CD8-positive, alpha-beta memory T cell (primary cell): ENCODE measurements around the gene CYP20A1. TPM values are rescaled to one million over a fixed set of nuclear protein-coding genes. Genes with fewer than 3 reads are reported as not detected.
"Not testable (repeated sequence)": the region's sequence is repeated elsewhere in the genome, so short reads cannot be mapped to it uniquely, and the experiment has no call there.

Source experiments
- CTCF ChIA-PET: fragments of 350-600 bp; sonication (Branson Sonifier 250); formaldehyde crosslinking; loops from one replicate; lab custom pipeline; 2021; ENCODE audit warnings: antibody characterized with exemption; lab: Charles Lee
- POLR2A ChIA-PET: fragments of 350-600 bp; sonication (Branson Sonifier 250); formaldehyde crosslinking; loops from one replicate; lab custom pipeline; 2021; ENCODE audit warnings: antibody characterized with exemption; lab: Charles Lee
- DNase-seq, 5 donors: peaks; one replicate each; pipeline versions ENCODE4 v3.0.0 to v3.0.0-alpha.2; 2020 to 2022; ENCODE audit warnings: mixed read lengths in 1 of 5
- H3K27ac ChIP-seq: one replicate; pipeline ENCODE4 v1.7.0; 2013; ENCODE audit warnings: low read depth, mild to moderate bottlenecking, low read length, moderate library complexity
- H3K27me3 ChIP-seq: 2 replicates; pipeline ENCODE4 v1.7.0; 2013; ENCODE audit warnings: low read length, mild to moderate bottlenecking; ENCODE audit not compliant: insufficient read depth, poor library complexity, severe bottlenecking
- H3K36me3 ChIP-seq: 2 replicates; pipeline ENCODE4 v1.7.0; 2013; ENCODE audit warnings: mild to moderate bottlenecking, low read length, moderate library complexity; ENCODE audit not compliant: insufficient read depth
- H3K4me1 ChIP-seq: 2 replicates; pipeline ENCODE4 v1.7.0; 2013; ENCODE audit warnings: mild to moderate bottlenecking, low read length, moderate library complexity; ENCODE audit not compliant: insufficient read depth
- H3K4me3 ChIP-seq: 2 replicates; pipeline ENCODE4 v1.7.0; 2013; ENCODE audit warnings: mild to moderate bottlenecking, low read length
- H3K9me3 ChIP-seq: 2 replicates; pipeline ENCODE4 v1.7.0; 2013; ENCODE audit warnings: mild to moderate bottlenecking, low read length
- H3K27ac Mint-ChIP-seq, 8 donors: one replicate each; pipeline ENCODE4 v1.8.0; 2020 to 2021; ENCODE audit warnings: mixed read lengths in 8 of 8, mild to moderate bottlenecking in 6 of 8, inconsistent platforms in 3 of 8, moderate library complexity in 3 of 8
- H3K27me3 Mint-ChIP-seq, 2 donors: one replicate each; pipeline ENCODE4 v1.8.0; 2020 to 2021; ENCODE audit warnings: mixed read lengths in 2 of 2, mild to moderate bottlenecking in 1 of 2, moderate library complexity in 1 of 2
- H3K36me3 Mint-ChIP-seq, 3 donors: one replicate each; pipeline ENCODE4 v1.8.0; 2020 to 2021; ENCODE audit warnings: mixed read lengths in 3 of 3, inconsistent platforms in 1 of 3, mild to moderate bottlenecking in 1 of 3
- H3K4me1 Mint-ChIP-seq, 3 donors: one replicate each; pipeline ENCODE4 v1.8.0; 2020 to 2021; ENCODE audit warnings: mixed read lengths in 3 of 3, inconsistent platforms in 1 of 3, mild to moderate bottlenecking in 1 of 3
- H3K4me3 Mint-ChIP-seq, 7 donors: one replicate each; pipeline ENCODE4 v1.8.0; 2020 to 2021; ENCODE audit warnings: mixed read lengths in 7 of 7, mild to moderate bottlenecking in 6 of 7, moderate library complexity in 4 of 7, inconsistent platforms in 2 of 7
- H3K9me3 Mint-ChIP-seq, 5 donors: one replicate each; pipeline ENCODE4 v1.8.0; 2020 to 2022; ENCODE audit warnings: mixed read lengths in 5 of 5, mild to moderate bottlenecking in 3 of 5, moderate library complexity in 2 of 5, inconsistent platforms in 1 of 5
- polyA plus RNA-seq: library from polyadenylated mRNA; unstranded; fragments of 300-500 nt; fragmentation: Illumina TruSeq; gene quantifications from one replicate; pipeline ENCODE4 v1.2.3, GENCODE V29; 2021
- total RNA-seq, 2 experiments: library from RNA; stranded (reverse); gene quantifications; one replicate each; pipeline ENCODE4 v1.2.3, GENCODE V29; 2021

CYP20A1 gene
- total and polyA plus RNA-seq, 3 experiments from 2014 or later: 28.5 to 41.7 (median 28.6) TPM

- Mint-ChIP-seq H3K4me3 (peak overlapping the region; percentile 87 to 97 (median 94)), H3K27me3 (no peaks in the 10 kb centered on the region)
Measured at GRCh38 chr2:203328760-203329540, 90.1 kb downstream of the CYP20A1 start.

GRCh38 chr2:203330434-203330833, 91.6 kb downstream of the CYP20A1 start:
- Mint-ChIP-seq H3K9me3 (no peaks in the 10 kb centered on the region), H3K4me3 (peak overlapping the region; percentile 0 to 97 (median 92)), H3K27ac (peak overlapping the region in 2 of 8 donors; percentile 4 to 75), H3K27me3 (no peaks in the 10 kb centered on the region), H3K36me3 (peaks cover 0 to 17% (median 2%) of the 10 kb centered on the region in 3 donors), H3K4me1 (peaks cover 26 to 41% (median 37%) of the 10 kb centered on the region in 3 donors)
- H3K27me3 ChIP-seq: no peaks in the 10 kb centered on the region
- H3K27ac ChIP-seq: no peak overlapping the region
- no peaks in the 10 kb centered on the region for H3K9me3 ChIP-seq
- no peaks in the 10 kb centered on the region for H3K36me3 ChIP-seq
- H3K4me1 ChIP-seq: peaks cover 15% of the 10 kb centered on the region
- POLR2A ChIA-PET: no interaction called here
- CTCF ChIA-PET: no interaction called here
- H3K4me3 ChIP-seq: no peak overlapping the region
- DNase-seq: no peak

More at GRCh38 chr2:203328760-203329540, 90.1 kb downstream of the CYP20A1 start:
- ChIA-PET CTCF (interaction anchor here (1.7 kb wide), 1 partner anchor 89 kb away, joined by 5 read pairs; no protein-coding TSS in a partner anchor), POLR2A (interaction anchor here (0.5 to 1.1 kb wide), 2 partner anchors 28 to 90 kb away, joined by 3 read pairs; no protein-coding TSS in a partner anchor)
- Histone ChIP-seq H3K27ac (peak overlapping the region; percentile 38), H3K4me3 (peak overlapping the region; percentile 86), H3K9me3 (no peaks in the 10 kb centered on the region), H3K27me3 (no peaks in the 10 kb centered on the region), H3K4me1 (peaks cover 15% of the 10 kb centered on the region), H3K36me3 (no peaks in the 10 kb centered on the region)
- no peaks in the 10 kb centered on the region for H3K9me3 Mint-ChIP-seq
- peak; percentile 15 to 49 (median 39) for DNase-seq
- H3K4me1 Mint-ChIP-seq: peaks cover 26 to 41% (median 37%) of the 10 kb centered on the region in 3 donors
- peaks cover 0 to 10% (median 0%) of the 10 kb centered on the region in 3 donors for H3K36me3 Mint-ChIP-seq
- peak overlapping the region; percentile 41 to 93 (median 78) for H3K27ac Mint-ChIP-seq

GRCh38 chr2:203338322-203338721, 99.5 kb downstream of the CYP20A1 start:
- no peak overlapping the region for H3K4me3 Mint-ChIP-seq

GRCh38 chr2:203340791-203341487, 102.1 kb downstream of the CYP20A1 start:
- POLR2A ChIA-PET: no interaction called here
- no peaks in the 10 kb centered on the region for H3K9me3 ChIP-seq
- Mint-ChIP-seq H3K36me3 (peaks cover 3 to 25% (median 6%) of the 10 kb centered on the region in 3 donors), H3K27ac (peak overlapping the region in 1 of 8 donors; percentile 78), H3K4me3 (no peak overlapping the region), H3K9me3 (no peaks in the 10 kb centered on the region), H3K4me1 (peaks cover 13 to 23% (median 18%) of the 10 kb centered on the region in 3 donors), H3K27me3 (no peaks in the 10 kb centered on the region)
- no peak overlapping the region for H3K27ac ChIP-seq
- H3K4me1 ChIP-seq: no peaks in the 10 kb centered on the region
- H3K36me3 ChIP-seq: no peaks in the 10 kb centered on the region
- CTCF ChIA-PET: interaction anchor here (0.7 kb wide), 1 partner anchor 17 kb away, joined by 3 read pairs; no protein-coding TSS in a partner anchor
- H3K4me3 ChIP-seq: no peak overlapping the region
- DNase-seq: no peak
- no peaks in the 10 kb centered on the region for H3K27me3 ChIP-seq

More at GRCh38 chr2:203338322-203338721, 99.5 kb downstream of the CYP20A1 start:
- H3K4me3 ChIP-seq: no peak overlapping the region
- peaks cover 12 to 25% (median 19%) of the 10 kb centered on the region in 3 donors for H3K4me1 Mint-ChIP-seq
- H3K36me3 ChIP-seq: no peaks in the 10 kb centered on the region
- no peaks in the 10 kb centered on the region for H3K9me3 ChIP-seq
- H3K27ac Mint-ChIP-seq: no peak overlapping the region
- H3K27me3 ChIP-seq: no peaks in the 10 kb centered on the region
- no peaks in the 10 kb centered on the region for H3K4me1 ChIP-seq
- no peaks in the 10 kb centered on the region for H3K27me3 Mint-ChIP-seq
- ChIA-PET POLR2A (no interaction called here), CTCF (no interaction called here)
- H3K36me3 Mint-ChIP-seq: peaks cover 0 to 23% (median 8%) of the 10 kb centered on the region in 3 donors
- no peak overlapping the region for H3K27ac ChIP-seq
- no peaks in the 10 kb centered on the region for H3K9me3 Mint-ChIP-seq
- no peak for DNase-seq

- no peaks in the 10 kb centered on the region for H3K9me3 Mint-ChIP-seq
- no peak for DNase-seq
- no peak overlapping the region for H3K27ac ChIP-seq
- no peaks in the 10 kb centered on the region for H3K9me3 ChIP-seq
- no peaks in the 10 kb centered on the region for H3K27me3 ChIP-seq
- H3K4me1 ChIP-seq: no peaks in the 10 kb centered on the region
- ChIA-PET POLR2A (no interaction called here), CTCF (no interaction called here)
- no peak overlapping the region for H3K27ac Mint-ChIP-seq
- H3K36me3 ChIP-seq: no peaks in the 10 kb centered on the region
- H3K4me3 ChIP-seq: no peak overlapping the region
- H3K4me3 Mint-ChIP-seq: no peak overlapping the region
- peaks cover 19 to 27% (median 24%) of the 10 kb centered on the region in 3 donors for H3K4me1 Mint-ChIP-seq
- no peaks in the 10 kb centered on the region for H3K27me3 Mint-ChIP-seq
- H3K36me3 Mint-ChIP-seq: peaks cover 3 to 29% (median 3%) of the 10 kb centered on the region in 3 donors
Measured at GRCh38 chr2:203341741-203342310, 103.0 kb downstream of the CYP20A1 start.

- H3K4me1 ChIP-seq, H3K27ac ChIP-seq, H3K4me3 Mint-ChIP-seq, H3K27me3 Mint-ChIP-seq, POLR2A ChIA-PET, H3K9me3 ChIP-seq, H3K9me3 Mint-ChIP-seq, DNase-seq, H3K27ac Mint-ChIP-seq, H3K36me3 ChIP-seq, CTCF ChIA-PET, H3K4me3 ChIP-seq, H3K27me3 ChIP-seq: not testable (repeated sequence)
- peaks cover 18 to 32% (median 30%) of the 10 kb centered on the region in 3 donors for H3K4me1 Mint-ChIP-seq
- peaks cover 3 to 29% (median 3%) of the 10 kb centered on the region in 3 donors for H3K36me3 Mint-ChIP-seq
Measured at GRCh38 chr2:203342374-203342773, 103.6 kb downstream of the CYP20A1 start.

- peaks cover 3 to 27% (median 3%) of the 10 kb centered on the region in 3 donors for H3K36me3 Mint-ChIP-seq
- H3K4me1 Mint-ChIP-seq: peaks cover 16 to 27% (median 27%) of the 10 kb centered on the region in 3 donors
- CTCF ChIA-PET: no interaction called here
- Histone ChIP-seq H3K27ac (no peak overlapping the region), H3K36me3 (no peaks in the 10 kb centered on the region), H3K4me1 (no peaks in the 10 kb centered on the region), H3K4me3 (no peak overlapping the region), H3K27me3 (no peaks in the 10 kb centered on the region), H3K9me3 (no peaks in the 10 kb centered on the region)
- H3K27me3 Mint-ChIP-seq: no peaks in the 10 kb centered on the region
- no peak overlapping the region for H3K4me3 Mint-ChIP-seq
- H3K27ac Mint-ChIP-seq: peak overlapping the region in 1 of 8 donors; percentile 58
- POLR2A ChIA-PET: interaction anchor here (0.6 kb wide), 1 partner anchor 352 kb away, joined by 6 read pairs; no protein-coding TSS in a partner anchor
- H3K9me3 Mint-ChIP-seq: no peaks in the 10 kb centered on the region
- no peak for DNase-seq
Measured at GRCh38 chr2:203344667-203345066, 105.8 kb downstream of the CYP20A1 start.
